Motor neuron (in vitro differentiated cells): ENCODE measurements around the gene PKIG. TPM values are rescaled to one million over a fixed set of nuclear protein-coding genes. Genes with fewer than 3 reads are reported as not detected.
A peak's percentile ranks its signal among the peaks of the same experiment; 100 is the strongest.

Experiments used
- ATAC-seq, 8 experiments: fragments of 200-7000 bp; cut with Tn5 transposase; replicated peaks in 6 of 8; 2 replicates each; pipeline ENCODE4 v1.8.0; 2021; ENCODE audit warnings: mild to moderate bottlenecking in 8 of 8, moderate library complexity in 8 of 8
- H3K27ac ChIP-seq, 2 donors: fragments of 250-450 bp; sonication (Bioruptor Pico); 2 replicates each; pipeline ENCODE4 v1.9.0; 2021; ENCODE audit warnings: antibody characterized with exemption in 2 of 2, mild to moderate bottlenecking in 2 of 2, moderate library complexity in 1 of 2
- H3K4me1 ChIP-seq, 2 donors: fragments of 250-450 bp; sonication (Bioruptor Pico); replicated peaks in 1 of 2; 2 replicates each; pipeline ENCODE4 v1.6.1; 2021; ENCODE audit warnings: antibody characterized with exemption in 2 of 2, mild to moderate bottlenecking in 2 of 2, moderate library complexity in 1 of 2
- H3K4me3 ChIP-seq, 5 donors: fragments of 250-450 bp; sonication (Bioruptor Pico); 2 replicates each; pipeline ENCODE4 v1.9.0; 2021; ENCODE audit warnings: antibody characterized with exemption in 5 of 5, mild to moderate bottlenecking in 5 of 5, moderate library complexity in 4 of 5
- WGBS, 10 experiments: fragments of 450-650 bp; shearing (Covaris generic); methylation state at CpG; one replicate each; pipeline ENCODE4 v1.0.0; 2022; 5-methylcytosine and 5-hydroxymethylcytosine counted together
- in situ Hi-C, 9 experiments: fragments of 400-800 bp; cut with MboI; loops; one replicate each; pipeline ENCODE4 v1.15.0; 2021; ENCODE audit warnings: low sequenced_read_pairs in 9 of 9, low pct_unique_long_range_greater_than_20kb in 2 of 9; ENCODE audit not compliant: unreplicated experiment in 9 of 9
- total RNA-seq, 8 experiments: library from RNA; unstranded; fragments of 300-600 nt; gene quantifications; 2 replicates each; pipeline versions ENCODE4 v1.2.3 to v1.2.4, GENCODE V29; 2022

The PKIG gene
- total RNA-seq, 8 experiments from 2014 or later, result 16.5 to 92.6 (median 28.5) TPM

DNA sequence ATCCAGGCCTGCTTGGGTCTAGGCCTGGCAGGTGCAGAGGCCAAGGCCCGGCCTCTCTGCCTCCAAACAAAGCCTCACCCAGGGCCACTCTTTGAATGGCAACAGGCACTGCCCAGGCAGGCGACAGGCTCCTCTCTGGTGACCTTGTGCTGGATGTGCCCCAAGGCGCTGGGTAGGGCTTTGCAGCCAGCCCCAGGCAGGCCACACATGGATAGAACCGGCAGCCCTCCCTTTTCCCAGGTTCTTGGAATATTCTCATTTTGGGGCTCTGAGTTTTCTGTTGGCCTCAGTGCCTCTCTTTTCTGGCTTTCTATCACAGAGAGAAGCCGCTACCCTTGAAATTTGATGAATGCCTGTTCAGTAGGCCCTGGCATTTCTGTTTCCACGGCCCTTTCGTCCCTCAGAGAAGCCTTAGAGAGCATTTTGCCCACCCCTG lies 18.9 kb downstream of the PKIG start:
- H3K27ac ChIP-seq, result no peak overlapping the region
- H3K4me3 ChIP-seq, result no peak overlapping the region
- WGBS, 10 experiments, result 53 to 100% (median 80%) methylated on average over 1 to 4 of the region's 7 CpGs; no CpG with 5 or more reads in 3 of the 10 experiments
- H3K4me1 ChIP-seq, result peaks cover 0 to 9% of the 10 kb centered on the region in 2 donors
- in situ Hi-C loops, result loop anchor here in 3 of 9 experiments (25.0 kb wide), 3 partner anchors 89 to 214 kb away; partner anchors contain the start of genes TTPAL (in 2 of the 3) and SERINC3 (in 1 of the 3)
- ATAC-seq, result no peak

DNA sequence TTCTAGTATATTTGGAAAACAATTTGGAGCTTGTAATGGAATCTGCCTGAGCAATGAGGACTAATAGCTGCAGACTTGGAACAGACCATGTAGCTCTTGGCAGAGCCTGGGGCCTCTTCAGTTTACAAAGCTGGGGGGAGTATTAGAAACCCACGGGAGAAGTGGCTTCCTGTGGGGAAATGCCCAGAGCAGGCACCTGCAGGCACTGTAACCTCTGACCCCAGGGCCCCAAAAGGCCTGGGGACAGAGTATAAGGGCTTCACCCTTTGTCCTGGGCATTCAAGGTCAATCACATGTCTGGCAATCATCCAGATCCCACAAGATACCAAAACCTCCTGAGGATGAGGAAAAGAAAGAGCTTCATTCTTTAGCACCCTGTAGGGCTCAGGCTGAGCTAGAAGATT lies 19.4 kb downstream of the PKIG start:
- peaks cover 0 to 9% of the 10 kb centered on the region in 2 donors for H3K4me1 ChIP-seq
- no peak overlapping the region for H3K4me3 ChIP-seq
- H3K27ac ChIP-seq, result no peak overlapping the region
- peak in 1 of 8 experiments; percentile 14 for ATAC-seq
- in situ Hi-C loops, result loop anchor here in 3 of 9 experiments (25.0 kb wide), 3 partner anchors 90 to 215 kb away; partner anchors contain the start of genes TTPAL (in 2 of the 3) and SERINC3 (in 1 of the 3)
- 0 to 33% (median 10%) methylated on average over 1 of the region's 1 CpG; no CpG with 5 or more reads in 6 of the 10 experiments for WGBS, 10 experiments

DNA sequence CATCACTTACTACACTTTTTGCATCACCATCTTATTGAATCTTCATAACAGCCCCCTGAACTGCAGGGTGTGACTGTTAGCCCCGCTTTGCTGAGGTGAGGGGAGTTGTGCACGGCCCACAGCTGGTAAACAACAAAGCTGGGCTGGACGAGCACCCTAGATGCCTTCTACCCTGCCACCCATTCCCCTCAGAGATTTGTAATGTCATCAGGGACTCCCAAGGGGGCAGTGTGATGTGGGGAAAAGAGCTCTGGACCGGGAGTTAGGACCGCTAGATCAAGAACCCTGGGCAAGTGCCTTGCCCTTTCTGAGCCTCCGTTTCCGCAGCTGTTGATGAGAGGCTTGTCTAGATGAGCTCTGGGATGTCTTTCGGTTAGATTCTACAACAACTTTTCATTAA lies 20.9 kb downstream of the PKIG start:
- Histone ChIP-seq H3K4me3 (no peak overlapping the region), H3K27ac (no peak overlapping the region), H3K4me1 (peaks cover 0 to 5% of the 10 kb centered on the region in 2 donors)
- in situ Hi-C loops, result loop anchor here in 3 of 9 experiments (25.0 kb wide), 3 partner anchors 91 to 216 kb away; partner anchors contain the start of genes TTPAL (in 2 of the 3) and SERINC3 (in 1 of the 3)
- WGBS, 10 experiments, result 73 to 100% (median 90%) methylated on average over 1 to 7 of the region's 8 CpGs; no CpG with 5 or more reads in 3 of the 10 experiments
- no peak for ATAC-seq

DNA sequence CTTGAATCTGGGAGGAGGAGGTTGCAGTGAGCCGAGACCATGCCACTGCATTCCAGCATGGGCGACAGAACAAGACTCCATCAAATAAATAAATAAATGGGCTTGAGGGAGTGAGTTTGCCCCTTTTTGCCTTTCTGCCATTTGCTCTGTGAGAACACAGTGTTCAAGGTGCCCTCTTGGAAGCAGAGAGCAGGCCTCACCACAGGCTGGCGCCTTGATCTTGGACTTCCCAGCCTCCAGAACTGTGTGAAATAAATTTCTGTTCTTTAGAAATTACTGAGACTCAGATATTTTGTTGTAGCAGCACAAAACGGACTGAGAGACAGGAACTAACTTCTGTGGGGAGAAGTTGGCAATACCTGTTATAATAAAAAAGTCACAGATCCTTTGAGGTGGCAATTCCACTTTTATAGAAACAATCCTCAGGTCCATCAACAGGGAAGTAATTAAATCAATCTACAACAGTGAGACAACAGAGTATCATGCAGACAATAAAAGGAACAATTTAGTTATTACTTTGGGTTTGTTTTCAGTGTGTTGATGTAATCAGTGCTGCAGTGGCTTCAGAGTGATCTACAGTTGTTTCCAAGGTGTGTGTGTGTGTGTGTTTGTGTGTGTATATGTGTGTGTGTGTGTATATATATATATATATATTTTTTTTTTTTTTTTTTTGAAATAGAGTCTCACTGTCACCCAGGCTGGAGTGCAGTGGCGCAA lies 24.5 kb downstream of the PKIG start:
- 50 to 97% (median 83%) methylated on average over 1 to 4 of the region's 5 CpGs; no CpG with 5 or more reads in 1 of the 10 experiments for WGBS, 10 experiments
- H3K27ac ChIP-seq, result no peak overlapping the region
- no peak for ATAC-seq
- in situ Hi-C loops, result loop anchor here in 3 of 9 experiments (25.0 kb wide), 3 partner anchors 95 to 220 kb away; partner anchors contain the start of genes TTPAL (in 2 of the 3) and SERINC3 (in 1 of the 3)
- H3K4me1 ChIP-seq, result peaks cover 5 to 12% of the 10 kb centered on the region in 2 donors
- H3K4me3 ChIP-seq, result no peak overlapping the region

DNA sequence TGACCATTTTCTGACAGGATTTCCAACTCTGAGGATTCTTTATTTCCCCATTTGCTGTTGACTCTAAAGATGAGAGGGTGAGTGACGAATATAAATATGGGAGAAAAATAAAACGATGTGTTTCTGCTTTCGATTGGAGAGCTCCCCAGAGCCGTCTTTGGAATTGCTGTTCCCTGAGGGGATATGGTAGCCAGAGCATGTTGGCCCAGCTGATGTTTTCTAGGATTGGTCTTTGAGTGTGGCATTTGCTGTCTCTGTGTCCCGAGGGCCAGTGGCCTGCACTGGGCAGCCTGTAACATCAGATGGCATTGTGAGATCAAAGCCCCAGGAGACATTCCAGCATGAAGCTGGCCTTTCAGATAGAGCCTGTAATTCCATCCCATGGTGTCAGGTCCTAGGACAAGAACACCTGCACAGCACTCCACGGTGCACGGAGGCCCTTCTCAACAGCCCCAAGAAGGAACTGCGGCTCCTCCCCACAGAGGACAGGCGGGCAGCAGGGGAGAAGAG lies 26.7 kb downstream of the PKIG start:
- Histone ChIP-seq H3K4me1 (peaks cover 5 to 10% of the 10 kb centered on the region in 2 donors), H3K4me3 (no peak overlapping the region), H3K27ac (peak overlapping the region in 1 of 2 donors; percentile 35)
- no peak for ATAC-seq
- in situ Hi-C loops, result loop anchor here in 3 of 9 experiments (25.0 kb wide), 3 partner anchors 97 to 222 kb away; partner anchors contain the start of genes TTPAL (in 2 of the 3) and SERINC3 (in 1 of the 3)
- WGBS, 10 experiments, result 44 to 95% (median 88%) methylated on average over 2 to 6 of the region's 9 CpGs; no CpG with 5 or more reads in 3 of the 10 experiments

DNA sequence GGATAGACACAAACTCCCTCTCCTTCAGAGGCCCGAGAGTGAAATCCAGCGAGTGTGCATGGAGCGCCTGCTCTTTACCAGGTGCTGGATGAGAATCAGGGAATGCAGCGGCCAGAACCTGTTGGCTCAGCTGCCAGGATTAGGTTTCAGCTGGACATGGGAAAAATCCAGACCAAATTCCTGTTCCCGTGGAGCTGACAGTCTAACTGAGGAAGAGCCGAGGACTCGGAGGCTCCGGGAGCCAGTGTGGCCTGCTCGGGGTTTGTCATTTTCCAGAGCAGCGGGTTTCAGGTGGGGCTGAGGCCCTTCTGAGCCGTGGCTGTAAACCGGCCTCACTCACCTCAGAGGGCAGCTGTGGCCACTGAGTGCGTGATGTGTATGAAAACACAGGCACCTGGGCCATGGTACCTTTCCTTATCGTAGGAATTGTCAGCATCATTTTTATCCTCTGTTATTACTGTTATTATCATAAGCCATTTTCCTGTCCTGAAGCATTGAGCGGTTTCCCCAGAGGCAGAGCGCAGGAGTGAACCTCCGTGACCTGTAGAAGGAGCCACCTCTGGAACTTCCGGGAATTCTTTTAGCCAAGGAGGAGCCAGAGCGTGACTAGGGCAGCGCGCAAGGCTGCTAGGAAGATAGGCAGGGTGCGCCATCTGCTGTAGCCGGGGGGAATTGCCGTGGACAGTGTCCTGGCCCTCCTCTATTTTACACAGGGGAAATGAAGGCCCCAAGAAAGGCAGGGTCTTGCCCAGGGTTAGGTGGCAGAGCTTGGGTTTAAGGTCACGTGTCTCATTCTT lies 27.3 kb downstream of the PKIG start:
- peak; percentile 94 to 99 (median 98) for ATAC-seq
- WGBS, 10 experiments, result 0 to 75% (median 57%) methylated on average over 2 to 12 of the region's 25 CpGs; no CpG with 5 or more reads in 1 of the 10 experiments
- peak overlapping the region in 1 of 5 donors; percentile 6 for H3K4me3 ChIP-seq
- H3K4me1 ChIP-seq, result peaks cover 5 to 10% of the 10 kb centered on the region in 2 donors
- H3K27ac ChIP-seq, result peak overlapping the region in 1 of 2 donors; percentile 35
- in situ Hi-C loops, result loop anchor here in 3 of 9 experiments (25.0 kb wide), 3 partner anchors 97 to 222 kb away; partner anchors contain the start of genes TTPAL (in 2 of the 3) and SERINC3 (in 1 of the 3)

DNA sequence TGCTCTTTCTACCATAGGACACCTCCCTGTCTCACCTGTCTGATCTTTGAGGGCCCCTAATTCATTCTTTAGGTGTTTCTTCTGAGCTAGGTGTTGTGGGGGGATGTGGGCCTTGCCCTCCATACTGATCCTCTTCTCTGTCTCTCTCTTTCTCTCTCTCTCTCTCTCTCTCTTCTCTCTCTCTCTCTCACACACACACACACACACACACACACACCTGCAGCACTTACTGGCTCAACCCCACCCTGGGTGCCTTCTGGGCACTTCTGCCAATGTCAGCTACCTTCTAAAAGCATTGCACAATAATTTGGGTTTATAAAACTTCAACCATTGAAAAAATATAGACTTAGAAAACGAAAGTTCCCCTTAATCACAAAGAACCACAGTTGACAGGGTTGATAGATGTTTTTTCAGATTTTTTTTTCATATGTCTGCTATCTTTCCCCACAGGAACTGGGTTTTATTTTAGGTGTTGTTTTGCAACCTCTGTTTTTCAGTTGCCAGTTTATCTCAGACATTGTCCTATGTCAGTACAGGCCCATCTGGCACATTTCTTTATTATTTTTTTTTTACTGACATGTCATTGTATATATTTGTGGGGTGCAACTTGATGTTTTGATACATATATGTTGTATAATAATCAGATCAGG lies 28.1 kb downstream of the PKIG start:
- in situ Hi-C loops, result loop anchor here in 3 of 9 experiments (25.0 kb wide), 3 partner anchors 98 to 223 kb away; partner anchors contain the start of genes TTPAL (in 2 of the 3) and SERINC3 (in 1 of the 3)
- H3K27ac ChIP-seq, result no peak overlapping the region
- H3K4me3 ChIP-seq, result no peak overlapping the region
- H3K4me1 ChIP-seq, result peaks cover 12 to 18% of the 10 kb centered on the region in 2 donors
- WGBS, 10 experiments, result 0 to 17% (median 0%) methylated on average over 1 of the region's 1 CpG; no CpG with 5 or more reads in 4 of the 10 experiments
- peak in 7 of 8 experiments; percentile 4 to 20 (median 9) for ATAC-seq

DNA sequence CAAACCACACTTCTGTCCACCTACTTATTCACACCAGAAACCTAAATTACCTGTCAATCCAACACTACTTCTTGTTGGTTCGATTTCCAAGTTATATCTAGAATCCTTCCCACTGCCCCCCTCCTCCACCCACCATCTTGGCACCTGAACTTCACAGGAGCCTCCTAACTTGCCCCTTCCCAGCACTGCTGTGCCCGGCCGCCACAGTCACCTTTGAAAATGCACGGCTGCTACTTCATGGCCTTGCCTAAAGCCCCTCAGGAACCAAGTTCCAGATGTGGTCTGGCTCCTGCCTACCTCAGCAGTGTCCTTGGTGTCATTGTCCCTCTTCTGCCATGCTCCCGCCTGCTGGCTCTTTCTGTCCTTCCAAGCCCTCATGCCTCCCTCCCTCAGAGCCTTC lies 31.2 kb downstream of the PKIG start:
- Histone ChIP-seq H3K27ac (no peak overlapping the region), H3K4me1 (peaks cover 13 to 29% of the 10 kb centered on the region in 2 donors), H3K4me3 (no peak overlapping the region)
- ATAC-seq, result no peak
- 67 to 100% (median 100%) methylated on average over 1 to 5 of the region's 5 CpGs; no CpG with 5 or more reads in 6 of the 10 experiments for WGBS, 10 experiments
- in situ Hi-C loops, result loop anchor here in 3 of 9 experiments (25.0 kb wide), 3 partner anchors 101 to 226 kb away; partner anchors contain the start of genes TTPAL (in 2 of the 3) and SERINC3 (in 1 of the 3)

DNA sequence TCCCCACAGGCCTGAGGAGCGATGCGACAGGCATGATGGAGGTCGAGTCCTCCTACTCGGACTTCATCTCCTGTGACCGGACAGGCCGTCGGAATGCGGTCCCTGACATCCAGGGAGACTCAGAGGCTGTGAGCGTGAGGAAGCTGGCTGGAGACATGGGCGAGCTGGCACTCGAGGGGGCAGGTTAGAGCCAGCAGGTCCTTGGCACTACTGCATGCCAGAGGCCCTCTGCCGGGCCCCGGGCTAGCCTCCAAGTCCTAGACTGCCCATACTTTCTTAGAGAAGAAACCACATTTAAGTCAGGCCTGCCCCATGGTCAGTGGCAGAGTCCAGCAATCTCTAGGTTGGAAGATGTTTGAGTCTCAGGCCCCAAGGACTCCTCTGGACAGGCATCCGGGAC lies 32.1 kb downstream of the PKIG start:
- 44 to 100% (median 80%) methylated on average over 1 to 10 of the region's 14 CpGs; no CpG with 5 or more reads in 2 of the 10 experiments for WGBS, 10 experiments
- no peak for ATAC-seq
- in situ Hi-C loops, result loop anchor here in 3 of 9 experiments (25.0 kb wide), 3 partner anchors 102 to 227 kb away; partner anchors contain the start of genes TTPAL (in 2 of the 3) and SERINC3 (in 1 of the 3)
- H3K27ac ChIP-seq, result peak overlapping the region in 1 of 2 donors; percentile 69
- H3K4me3 ChIP-seq, result no peak overlapping the region
- H3K4me1 ChIP-seq, result peaks cover 11 to 24% of the 10 kb centered on the region in 2 donors

DNA sequence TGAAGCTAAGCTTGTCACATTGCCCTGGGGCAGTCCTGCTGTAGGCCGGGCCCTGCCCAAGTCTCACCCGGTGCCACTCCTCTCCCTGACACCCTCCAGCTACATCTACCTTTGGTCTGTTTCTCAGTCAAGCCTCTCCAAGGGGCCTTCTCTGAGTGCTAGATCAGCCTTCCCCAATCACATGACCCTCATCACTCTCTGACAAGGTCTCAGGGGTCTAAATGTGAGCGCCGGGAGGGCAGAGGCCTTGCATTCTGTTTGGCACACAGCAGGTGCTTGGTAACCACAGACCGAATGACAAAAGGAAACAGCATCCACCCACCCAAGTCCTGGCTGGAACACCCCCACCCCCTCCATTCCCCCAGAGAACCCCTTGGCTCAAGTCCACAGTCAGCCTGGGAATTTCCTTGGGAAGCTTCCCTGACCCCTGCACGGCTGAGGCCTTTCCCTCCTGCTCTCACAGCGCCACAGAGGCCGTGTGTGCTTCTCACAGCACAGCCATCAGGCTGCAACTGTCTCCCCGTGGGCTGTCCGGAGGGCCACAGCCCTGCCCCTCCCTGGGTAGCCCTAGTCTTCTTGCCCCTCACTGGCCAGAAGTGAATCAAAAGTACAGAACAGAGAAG lies 32.9 kb downstream of the PKIG start:
- 22 to 80% (median 66%) methylated on average over 1 to 3 of the region's 10 CpGs; no CpG with 5 or more reads in 6 of the 10 experiments for WGBS, 10 experiments

More for the DNA sequence above, 32.9 kb downstream of the PKIG start:
- peak in 7 of 8 experiments; percentile 11 to 81 (median 70) for ATAC-seq
- in situ Hi-C loops, result loop anchor here in 3 of 9 experiments (25.0 kb wide), 3 partner anchors 103 to 228 kb away; partner anchors contain the start of genes TTPAL (in 2 of the 3) and SERINC3 (in 1 of the 3)
- Histone ChIP-seq H3K27ac (peak overlapping the region in 1 of 2 donors; percentile 69), H3K4me1 (peaks cover 8 to 19% of the 10 kb centered on the region in 2 donors), H3K4me3 (no peak overlapping the region)
